Bronchial epithelial cell (primary cell): ENCODE measurements around the gene CSNK1G1. TPM values are rescaled to one million over a fixed set of nuclear protein-coding genes. Genes with fewer than 3 reads are reported as not detected.
"Not testable (repeated sequence)": the region's sequence is repeated elsewhere in the genome, so short reads cannot be mapped to it uniquely, and the experiment has no call there.

Experiments
- DNase-seq: peaks from one replicate; pipeline ENCODE4 v3.0.0-alpha.2; 2010; ENCODE audit warnings: low read depth
- FAIRE-seq: peaks from 2 replicates; lab custom pipeline; 2011; peaks lifted over from hg19 to GRCh38; lab: Jason Lieb, UNC
- H3K27me3 ChIP-seq: 2 replicates; pipeline ENCODE4 v1.5.1; 2011; ENCODE audit warnings: low read length; ENCODE audit not compliant: control insufficient read depth, insufficient read depth
- H3K36me3 ChIP-seq: 2 replicates; pipeline ENCODE4 v1.5.1; 2011; ENCODE audit warnings: low read length; ENCODE audit not compliant: control insufficient read depth, insufficient read depth
- H3K4me3 ChIP-seq: 2 replicates; pipeline ENCODE4 v1.5.1; 2011; ENCODE audit warnings: mild to moderate bottlenecking, low read depth, low read length, control low read depth
- total RNA-seq: library from RNA; depleted of rRNA; stranded (reverse); fragments of >200 nt; gene quantifications from 2 replicates; pipeline ENCODE4 v1.2.1, GENCODE V29; 2014
- TF ChIP-seq, protein P1 (sequence below): IDR thresholded peaks from 2 replicates; pipeline ENCODE4 v1.5.1; 2011; ENCODE audit warnings: mild to moderate bottlenecking, moderate library complexity, low read length, control low read depth, inconsistent platforms; ENCODE audit not compliant: insufficient read depth, severe bottlenecking

The CSNK1G1 gene
- total RNA-seq, 1 donor from 2014 or later = 26.3 TPM

DNA sequence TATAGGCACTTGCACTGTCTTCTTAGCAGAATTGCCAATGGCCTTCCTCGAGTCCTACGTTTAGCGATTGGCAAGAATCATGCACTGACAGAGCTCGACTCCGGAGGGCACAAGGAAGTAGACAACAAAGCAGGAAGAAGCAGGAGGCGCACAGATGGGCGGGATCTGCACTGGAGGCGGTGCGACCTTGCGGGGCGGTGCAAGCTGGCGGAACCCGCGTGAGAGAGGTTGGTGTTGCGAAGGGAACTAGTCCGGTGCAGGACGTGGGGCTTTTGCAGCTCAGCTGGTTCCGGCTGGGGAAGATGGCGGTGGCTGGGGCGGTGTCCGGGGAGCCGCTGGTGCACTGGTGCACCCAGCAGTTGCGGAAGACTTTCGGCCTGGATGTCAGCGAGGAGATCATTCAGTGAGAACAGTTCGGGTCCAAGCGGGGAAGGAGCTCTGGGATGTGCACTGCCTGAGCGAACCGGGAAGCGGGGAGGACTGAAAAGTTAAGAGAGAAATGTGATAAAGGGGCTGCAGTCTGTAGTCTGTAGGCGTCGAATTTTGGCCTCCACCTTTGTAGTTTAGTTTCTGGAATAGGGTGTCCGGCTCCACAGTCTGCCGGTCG lies 31.7 kb upstream of the CSNK1G1 start, which contains the start of gene TRIP4:
Gene TRIP4 (plus strand): TSS at position 275 of the 607 bp plus-strand sequence. CDS start 28 bp downstream, at position 303.
- TF ChIP-seq, protein P1, sequence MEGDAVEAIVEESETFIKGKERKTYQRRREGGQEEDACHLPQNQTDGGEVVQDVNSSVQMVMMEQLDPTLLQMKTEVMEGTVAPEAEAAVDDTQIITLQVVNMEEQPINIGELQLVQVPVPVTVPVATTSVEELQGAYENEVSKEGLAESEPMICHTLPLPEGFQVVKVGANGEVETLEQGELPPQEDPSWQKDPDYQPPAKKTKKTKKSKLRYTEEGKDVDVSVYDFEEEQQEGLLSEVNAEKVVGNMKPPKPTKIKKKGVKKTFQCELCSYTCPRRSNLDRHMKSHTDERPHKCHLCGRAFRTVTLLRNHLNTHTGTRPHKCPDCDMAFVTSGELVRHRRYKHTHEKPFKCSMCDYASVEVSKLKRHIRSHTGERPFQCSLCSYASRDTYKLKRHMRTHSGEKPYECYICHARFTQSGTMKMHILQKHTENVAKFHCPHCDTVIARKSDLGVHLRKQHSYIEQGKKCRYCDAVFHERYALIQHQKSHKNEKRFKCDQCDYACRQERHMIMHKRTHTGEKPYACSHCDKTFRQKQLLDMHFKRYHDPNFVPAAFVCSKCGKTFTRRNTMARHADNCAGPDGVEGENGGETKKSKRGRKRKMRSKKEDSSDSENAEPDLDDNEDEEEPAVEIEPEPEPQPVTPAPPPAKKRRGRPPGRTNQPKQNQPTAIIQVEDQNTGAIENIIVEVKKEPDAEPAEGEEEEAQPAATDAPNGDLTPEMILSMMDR = peak; percentile 0
- DNase-seq (peak; percentile 92), FAIRE-seq (no peak)
- Histone ChIP-seq H3K27me3 (no peaks in the 10 kb centered on the region), H3K4me3 (peak within 1 kb of the TSS; percentile 75), H3K36me3 (no peaks in the 10 kb centered on the region)

DNA sequence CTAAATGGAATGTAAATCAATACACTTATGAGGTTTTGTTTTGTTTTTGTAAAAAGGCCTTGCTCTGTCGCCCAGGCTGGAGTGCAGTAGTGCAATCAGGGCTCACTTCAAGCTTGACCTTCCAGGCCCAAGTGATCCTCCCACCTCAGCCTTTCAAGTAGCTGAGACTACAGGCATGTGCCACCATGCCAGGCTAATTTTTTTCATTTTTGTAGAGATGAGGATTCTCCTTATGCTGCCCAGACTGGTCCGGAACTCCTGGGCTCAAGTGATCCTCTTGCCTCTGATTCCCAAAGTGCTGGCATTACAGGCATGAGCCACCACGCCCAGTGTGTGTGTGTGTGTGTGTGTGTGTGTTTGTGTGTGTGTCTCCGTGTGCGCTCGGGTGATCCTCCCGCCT lies 30.3 kb upstream of the CSNK1G1 start:
- no peak overlapping the region for H3K4me3 ChIP-seq
- FAIRE-seq = no peak
- DNase-seq = no peak
- H3K27me3 ChIP-seq = no peaks in the 10 kb centered on the region
- TF ChIP-seq, protein P1 = no peak
- no peaks in the 10 kb centered on the region for H3K36me3 ChIP-seq

DNA sequence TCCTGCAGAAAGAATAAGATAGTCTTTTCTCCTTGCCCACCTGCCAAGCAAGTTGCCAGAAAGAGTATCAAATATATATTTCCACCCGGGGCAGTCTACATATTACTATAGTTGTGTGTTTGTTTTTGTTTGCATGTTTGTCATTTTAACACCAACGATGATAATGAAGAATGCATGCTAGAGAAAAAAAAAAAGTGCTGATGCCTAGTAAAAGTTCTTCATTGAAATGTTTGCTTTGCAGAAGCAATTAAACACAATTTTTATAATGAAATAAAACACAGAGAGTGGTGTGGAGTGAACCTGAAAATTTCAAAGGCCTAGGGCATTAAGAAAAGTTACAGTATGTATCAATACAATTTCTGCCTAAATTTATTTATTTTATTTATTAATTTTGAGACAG lies 27.8 kb upstream of the CSNK1G1 start:
- TF ChIP-seq, protein P1 = no peak
- FAIRE-seq (no peak), DNase-seq (no peak)
- no peak overlapping the region for H3K4me3 ChIP-seq
- no peaks in the 10 kb centered on the region for H3K36me3 ChIP-seq
- H3K27me3 ChIP-seq = no peaks in the 10 kb centered on the region

DNA sequence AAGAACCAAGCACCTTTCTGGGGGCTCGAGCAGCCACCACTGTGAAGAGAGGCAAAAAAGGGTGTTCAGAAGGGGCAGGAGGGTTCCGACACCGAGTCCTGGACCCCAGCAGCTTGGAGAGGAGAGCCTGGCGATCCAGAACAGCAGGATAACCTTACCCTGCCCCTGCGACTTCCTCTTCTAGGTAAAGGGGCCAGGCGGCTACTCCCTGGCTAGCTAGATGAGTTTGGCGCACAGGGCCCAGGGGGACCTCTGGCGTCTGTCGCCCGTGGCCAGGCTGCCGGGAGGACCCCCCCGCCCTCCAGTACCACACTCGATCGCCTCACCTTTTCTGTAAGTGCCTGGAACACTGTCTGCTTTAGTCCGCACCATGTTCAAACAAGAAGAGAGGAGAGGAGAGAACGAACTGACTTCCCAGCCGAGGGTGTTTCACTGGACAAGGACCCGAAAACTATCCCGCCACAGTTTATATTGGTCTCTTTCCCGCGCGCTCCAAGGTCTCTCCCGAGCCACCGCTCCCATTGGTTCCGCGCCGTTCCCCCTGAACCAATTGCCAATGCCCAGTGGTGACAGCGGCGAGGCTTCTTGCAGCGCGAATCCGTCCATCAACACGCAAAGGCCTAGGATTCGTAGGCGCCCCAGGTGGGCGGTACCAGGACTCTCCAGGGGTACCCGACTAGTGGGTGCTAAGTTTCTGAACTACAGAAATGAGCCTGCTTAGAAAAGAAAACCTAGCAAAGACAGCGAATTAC lies 25.2 kb upstream of the CSNK1G1 start, which contains the start of gene PCLAF:
Gene PCLAF (minus strand): TSS at position 442 of the 752 bp plus-strand sequence. CDS start 70 bp downstream, at position 372.
- Histone ChIP-seq H3K36me3 (no peaks in the 10 kb centered on the region), H3K27me3 (no peaks in the 10 kb centered on the region), H3K4me3 (peak within 1 kb of the TSS; percentile 55)
- DNase-seq (peak; percentile 90), FAIRE-seq (peak; percentile 32)
- TF ChIP-seq, protein P1 = no peak

DNA sequence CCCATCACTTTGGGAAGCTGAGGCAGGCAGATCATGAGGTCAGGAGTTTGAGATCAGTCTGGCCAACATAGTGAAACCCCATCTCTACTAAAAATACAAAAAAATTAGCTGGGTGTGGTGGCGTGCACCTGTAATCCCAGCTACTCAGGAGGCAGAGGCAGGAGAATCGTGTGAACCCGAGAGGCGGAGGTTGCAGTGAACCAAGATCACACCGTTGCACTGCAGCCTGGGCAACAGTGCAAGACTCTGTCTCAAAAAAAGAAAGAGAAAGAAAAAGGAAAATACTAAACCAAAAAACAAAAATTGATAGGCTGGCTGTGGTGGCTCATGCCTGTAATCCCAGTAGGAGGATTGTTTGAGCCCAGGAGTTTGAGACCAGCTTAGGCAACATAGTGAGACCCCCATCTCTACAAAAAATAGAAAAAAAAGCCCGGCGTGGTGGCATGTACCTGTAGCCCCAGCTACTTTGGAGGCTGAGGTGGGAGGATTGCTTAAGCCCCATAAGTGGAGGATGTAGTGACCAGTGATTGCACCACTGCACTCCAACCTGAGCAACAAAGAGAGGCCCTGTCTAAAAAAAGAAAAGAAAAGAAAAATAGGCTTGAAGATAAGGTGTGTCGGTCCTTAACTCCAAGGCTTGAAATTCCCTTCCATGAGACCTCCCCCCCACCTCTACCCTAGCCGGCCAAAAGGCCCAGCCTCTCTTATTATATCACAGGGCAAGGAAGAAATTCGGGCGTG lies 24.3 kb upstream of the CSNK1G1 start:
- H3K36me3 ChIP-seq, H3K27me3 ChIP-seq, FAIRE-seq, DNase-seq: not testable (repeated sequence)
- H3K4me3 ChIP-seq = peak overlapping the region; percentile 55
